ENCODE results near the gene GNPTAB.
A peak's percentile ranks its signal among the peaks of the same experiment; 100 is the strongest.

Gene GNPTAB

GRCh38 chr12:101802486-101802885 is 28.3 kb downstream of the GNPTAB start:
- DNase-seq = no peak

DNA sequence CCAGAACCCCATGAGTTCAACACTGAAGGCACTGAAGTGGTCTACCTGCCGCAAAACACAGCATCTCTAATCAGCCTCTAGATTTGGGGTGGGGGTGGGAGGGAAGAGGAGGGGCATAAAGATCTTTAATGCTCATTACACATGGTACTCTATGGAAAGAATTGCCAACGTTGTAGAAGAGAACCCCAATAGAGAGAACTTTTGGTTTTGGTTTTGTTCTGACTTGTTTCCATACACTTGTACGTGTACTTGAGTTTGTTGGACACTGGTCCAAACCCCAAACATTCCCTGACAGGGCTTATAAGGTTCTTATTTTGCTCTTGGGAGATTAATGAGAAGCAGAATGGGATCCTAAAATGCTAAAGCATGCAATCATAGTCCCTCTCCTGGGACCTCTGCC is 31.0 kb downstream of the GNPTAB start:
- no peak for DNase-seq

DNA sequence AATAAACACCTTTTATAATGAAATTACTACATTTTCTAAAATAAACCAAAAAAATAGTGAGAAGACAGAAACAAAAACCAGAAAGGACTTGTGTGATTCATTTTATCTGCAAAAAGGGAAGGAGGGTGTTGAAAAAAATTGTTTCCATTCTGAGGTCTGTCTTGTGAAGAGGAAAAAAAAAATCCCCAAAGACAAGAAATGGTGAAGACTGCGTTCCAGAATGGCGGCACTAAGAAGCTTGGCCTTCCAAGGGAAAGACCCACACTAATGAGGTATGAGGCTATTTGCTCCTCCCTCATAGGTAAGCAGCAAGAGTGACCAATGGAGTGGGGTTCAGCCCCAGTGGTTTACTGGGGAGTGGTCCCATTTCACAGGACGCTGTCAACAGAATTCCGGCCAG is 35.0 kb downstream of the GNPTAB start:
- DNase-seq = no peak

DNA sequence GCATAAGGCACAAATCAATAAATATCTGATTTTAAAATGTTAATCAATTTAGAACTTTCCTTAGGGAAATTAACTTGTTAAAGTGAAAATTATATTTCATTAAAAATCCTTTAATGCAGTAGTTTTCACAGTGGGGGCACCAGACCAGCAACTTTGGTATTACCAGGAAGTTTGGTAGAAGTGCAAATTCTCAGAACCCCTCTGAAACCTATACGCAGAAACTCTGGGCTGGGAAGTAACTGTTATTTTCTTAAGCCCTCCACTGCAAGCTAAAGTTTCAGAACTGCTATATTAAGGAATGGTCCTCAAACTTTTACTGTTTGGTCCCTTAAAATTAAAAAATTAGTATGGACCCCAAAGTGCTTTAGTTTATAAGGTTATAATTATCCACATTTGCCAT is 35.7 kb downstream of the GNPTAB start:
- DNase-seq = no peak

- DNase-seq = no peak
Measured at GRCh38 chr12:101794574-101794973, 36.2 kb downstream of the GNPTAB start.

GRCh38 chr12:101793401-101793800 is 37.4 kb downstream of the GNPTAB start:
- DNase-seq = no peak

DNA sequence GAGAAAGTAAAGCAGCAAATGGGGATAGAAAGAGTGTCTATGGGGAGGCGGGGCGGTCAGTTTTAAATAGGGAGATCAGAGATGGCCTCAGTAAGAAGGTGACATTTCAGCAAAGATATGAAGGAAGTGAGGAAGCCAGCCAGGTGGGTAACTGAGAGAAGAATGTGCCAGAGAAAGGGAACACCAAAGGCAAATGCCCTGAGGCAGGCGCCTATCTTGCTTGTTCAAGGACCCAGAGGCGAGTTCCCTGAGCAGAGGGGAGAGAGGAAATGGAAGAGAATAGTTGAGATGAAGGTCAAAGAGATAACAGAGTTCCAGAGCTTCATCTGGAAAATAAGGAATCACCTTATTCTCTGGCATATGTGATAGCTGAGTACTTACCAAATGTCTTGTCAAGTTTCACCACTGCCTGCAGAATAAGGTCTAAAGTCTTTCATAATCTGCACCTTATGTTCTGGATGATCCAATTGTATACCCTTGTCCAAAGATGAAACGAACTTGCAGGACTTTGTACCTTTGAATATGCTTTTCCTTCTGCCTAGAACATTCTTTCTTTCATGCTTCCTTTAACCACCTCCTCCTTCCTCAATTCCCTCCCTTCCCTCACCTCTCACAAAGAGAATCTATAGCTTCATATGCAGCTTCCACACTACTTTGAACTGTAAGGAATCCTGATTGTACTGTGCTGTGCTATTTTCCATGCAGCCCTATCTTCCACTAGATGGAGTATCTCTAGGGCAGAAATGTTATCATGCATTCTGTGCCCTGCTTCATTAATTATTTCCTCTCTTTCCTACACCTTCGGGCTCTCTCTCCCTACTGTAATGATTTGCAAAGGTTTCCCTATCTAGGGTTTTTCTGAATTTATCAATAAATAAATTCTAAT is 38.5 kb downstream of the GNPTAB start:
- DNase-seq = no peak

GRCh38 chr12:101789171-101789570 is 41.6 kb downstream of the GNPTAB start:
- DNase-seq = no peak

GRCh38 chr12:101785671-101786070 is 45.1 kb downstream of the GNPTAB start:
- no peak for DNase-seq

- DNase-seq = no peak
Measured at GRCh38 chr12:101784376-101784775, 46.4 kb downstream of the GNPTAB start.

DNA sequence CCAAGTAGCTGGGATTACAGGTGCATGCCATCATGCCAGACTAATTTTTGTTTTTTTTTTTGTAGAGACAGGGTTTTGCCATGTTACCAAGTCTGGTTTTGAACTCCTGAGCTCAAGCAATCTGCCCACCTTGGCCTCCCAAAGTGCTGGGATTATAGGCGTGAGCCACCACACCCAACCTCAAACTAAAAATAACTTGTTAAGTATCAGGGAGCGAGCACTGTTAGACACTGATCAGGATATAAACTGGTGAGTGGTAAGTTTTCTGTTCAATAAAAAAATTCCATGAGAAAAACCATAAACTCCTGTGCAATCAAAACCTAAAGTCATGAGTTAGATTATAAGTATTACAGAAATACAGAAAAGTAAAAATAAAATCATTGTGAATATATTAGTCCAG is 46.9 kb downstream of the GNPTAB start:
- no peak for DNase-seq

- DNase-seq = no peak
Measured at GRCh38 chr12:101783150-101783549, 47.6 kb downstream of the GNPTAB start.

DNA sequence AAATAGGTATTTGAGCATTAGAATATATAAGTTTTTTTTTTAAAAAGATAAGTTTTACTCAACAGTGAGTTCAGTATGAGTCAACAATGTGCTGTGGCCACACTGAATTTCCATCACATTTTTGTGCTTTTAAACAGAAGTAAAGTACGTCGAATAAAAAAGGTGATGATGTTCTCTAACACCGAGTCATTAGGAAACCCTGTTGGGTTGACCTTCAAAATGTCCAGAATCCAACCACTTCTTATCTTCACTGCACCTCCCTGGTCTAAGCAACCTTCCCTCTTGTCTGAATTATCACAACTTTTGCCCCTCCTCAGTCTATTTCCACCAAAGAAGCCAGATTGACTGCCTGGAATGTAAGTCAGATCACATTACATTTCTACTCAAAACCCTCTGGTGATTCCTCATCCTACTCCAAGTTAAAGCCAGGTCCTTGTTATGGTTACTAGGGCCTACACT is 48.5 kb downstream of the GNPTAB start:
- no peak for DNase-seq

GRCh38 chr12:101781834-101782233 is 48.9 kb downstream of the GNPTAB start:
- no peak for DNase-seq

DNA sequence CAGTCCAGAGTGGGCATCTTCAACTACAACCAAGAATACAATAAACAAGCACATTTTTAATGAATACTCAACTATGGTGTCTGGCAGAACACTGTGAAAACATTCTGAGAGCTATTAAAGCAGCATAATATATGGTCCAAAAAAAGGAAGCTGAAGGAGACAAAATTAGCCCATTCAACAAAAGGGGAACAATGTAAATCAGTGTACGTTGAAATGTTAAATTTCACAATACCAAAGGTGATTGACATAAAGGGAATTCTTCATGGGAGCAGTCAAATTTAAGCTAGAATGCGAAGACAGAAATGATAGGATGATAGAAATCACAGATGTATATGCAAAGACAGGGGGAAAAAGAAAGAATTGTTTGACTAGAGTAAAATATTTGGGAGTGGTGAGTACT is 50.2 kb downstream of the GNPTAB start:
- DNase-seq = no peak

DNA sequence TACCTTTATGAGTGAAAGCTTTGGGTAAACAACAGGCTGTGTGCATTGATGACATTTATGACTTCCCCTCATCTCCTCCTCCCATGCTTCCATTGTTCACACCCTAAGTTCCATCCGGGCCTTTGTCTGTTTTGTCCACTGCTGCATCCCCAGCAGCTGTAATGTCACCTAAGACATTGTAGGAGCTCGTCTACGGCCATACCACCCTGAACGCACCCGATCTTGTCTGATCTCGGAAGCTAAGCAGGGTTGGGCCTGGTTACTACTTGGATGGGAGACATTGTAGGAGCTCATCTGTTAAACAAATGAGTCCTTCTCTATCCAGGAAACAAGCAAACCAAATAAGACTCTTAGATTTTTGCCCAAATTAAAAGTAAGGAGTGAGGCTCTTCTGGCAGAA is 51.1 kb downstream of the GNPTAB start:
- DNase-seq = peak in 1 of 2 experiments; percentile 31

DNA sequence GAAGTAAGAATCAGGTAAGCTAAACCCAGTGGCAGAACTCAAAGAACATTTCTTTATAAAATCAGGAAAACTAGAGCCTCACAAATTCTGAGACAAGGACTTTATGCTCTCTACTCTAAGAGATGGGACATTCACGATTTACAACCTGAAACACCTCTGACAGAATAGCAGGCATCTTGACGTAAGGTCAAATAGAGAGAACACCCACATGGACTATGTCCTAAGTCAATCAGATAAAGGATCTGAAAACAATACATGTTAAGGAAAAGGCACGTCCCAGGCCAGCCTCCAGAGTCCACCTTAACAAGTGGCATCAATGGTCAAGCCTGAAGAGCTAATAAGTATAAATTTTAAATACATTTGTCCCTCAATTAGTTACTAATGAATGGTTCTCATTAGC is 51.6 kb downstream of the GNPTAB start:
- no peak for DNase-seq

GRCh38 chr12:101777978-101778377 is 52.8 kb downstream of the GNPTAB start:
- DNase-seq = no peak

GRCh38 chr12:101777485-101777884 is 53.3 kb downstream of the GNPTAB start:
- no peak for DNase-seq

DNA sequence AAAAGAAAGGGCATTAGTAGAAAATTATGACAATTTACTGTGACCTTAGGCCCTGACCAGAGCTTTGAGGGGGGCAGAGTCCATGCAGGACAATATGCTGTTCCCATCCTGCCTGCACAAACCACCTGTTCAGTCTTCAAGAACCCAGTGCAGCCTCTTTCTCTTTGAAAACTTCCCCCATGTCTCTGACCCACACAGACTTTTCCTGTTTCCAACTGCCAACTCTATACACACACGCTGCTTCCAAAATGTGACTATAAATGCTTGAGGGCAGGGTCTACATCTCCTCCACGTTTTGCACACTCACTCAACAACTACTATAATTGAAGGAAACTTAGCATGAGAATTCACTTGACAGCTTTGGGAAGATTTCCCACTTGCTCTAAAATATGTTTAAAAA is 54.9 kb downstream of the GNPTAB start:
- DNase-seq = no peak

DNA sequence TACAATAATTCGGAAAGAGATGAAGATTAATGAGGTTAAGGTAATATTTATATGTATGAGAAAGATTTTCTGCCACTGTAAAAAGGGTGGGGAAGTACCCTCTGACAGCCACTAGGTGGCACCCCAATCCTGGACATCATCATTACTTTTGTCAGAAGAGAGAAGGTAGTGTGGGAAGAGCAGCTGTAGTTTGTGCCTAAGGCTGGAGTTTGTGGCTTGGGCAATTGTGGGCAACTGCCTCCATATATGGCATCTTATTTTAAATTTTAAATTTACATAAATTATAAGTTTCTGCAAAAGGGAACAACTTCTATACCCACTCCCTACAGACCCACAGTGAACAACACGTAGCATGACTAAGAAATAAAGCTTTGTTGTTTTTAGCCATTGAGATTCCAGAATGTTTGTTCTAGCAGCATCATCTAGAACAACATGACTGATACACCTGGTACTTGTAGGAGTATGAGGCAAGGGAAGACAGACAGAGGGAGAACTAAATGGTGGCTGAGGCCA is 57.1 kb downstream of the GNPTAB start:
- DNase-seq = peak; percentile 32 to 69

- DNase-seq = no peak
Measured at GRCh38 chr12:101772012-101772775, 58.6 kb downstream of the GNPTAB start.

GRCh38 chr12:101769865-101770264 is 60.9 kb downstream of the GNPTAB start:
- no peak for DNase-seq

- no peak for DNase-seq
Measured at GRCh38 chr12:101768781-101769180, 62.0 kb downstream of the GNPTAB start.
